M059J (cell line): ENCODE data around the gene CFAP161. TPM values are rescaled to one million over a fixed set of nuclear protein-coding genes. Genes with fewer than 3 reads are reported as not detected.

Experiments
- DNase-seq: peaks from one replicate; pipeline ENCODE4 v3.0.0-alpha.2; 2012; ENCODE audit warnings: low read depth
- total RNA-seq: library from RNA; depleted of rRNA; stranded (reverse); fragments of >200 nt; shearing (Covaris generic); gene quantifications from 2 replicates; pipeline ENCODE4 v1.2.3, GENCODE V29; 2014; rRNA removed

The CFAP161 gene
- total RNA-seq, result not detected in 2 replicates

DNA sequence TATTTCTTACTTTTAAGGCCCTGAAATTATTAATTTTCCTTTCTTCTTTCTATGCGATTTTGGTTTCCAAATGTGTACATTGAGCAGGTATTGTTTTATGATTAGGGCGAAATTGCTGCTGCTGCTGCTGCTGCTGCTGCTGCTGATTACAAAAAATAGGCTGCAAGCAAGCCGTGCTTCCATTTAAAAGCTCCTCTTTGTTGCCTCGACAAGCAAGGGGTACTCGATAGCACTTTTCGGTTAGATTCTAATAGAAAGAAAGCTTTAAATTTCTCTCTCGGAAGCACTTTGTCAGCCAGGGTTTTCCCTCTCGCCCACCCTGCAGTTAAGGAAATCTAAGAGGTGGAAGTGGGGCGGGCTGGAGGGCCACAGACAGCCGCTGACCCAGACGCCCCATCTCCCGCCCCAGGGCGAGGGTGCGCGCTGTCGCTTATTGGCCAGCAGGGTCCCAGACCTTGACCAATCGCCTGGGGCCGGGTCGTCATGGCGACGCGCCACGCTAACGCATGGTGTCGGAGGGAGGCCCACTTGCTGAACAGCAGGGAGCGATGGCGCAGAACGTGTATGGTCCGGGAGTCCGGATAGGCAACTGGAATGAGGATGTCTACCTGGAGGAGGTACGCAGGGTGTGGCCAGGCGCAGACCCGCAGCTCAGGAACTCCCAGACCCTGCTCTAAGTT lies at the start of gene CFAP161:
Gene CFAP161 (plus strand): TSS at position 489 of the 680 bp plus-strand sequence. CDS start 60 bp downstream, at position 549.
- peak; percentile 54 for DNase-seq

- no peak for DNase-seq
Observed at GRCh38 chr15:81084716-81085115, 49.4 kb upstream of the CFAP161 start.

- no peak for DNase-seq
Observed at GRCh38 chr15:81085213-81085612, 48.9 kb upstream of the CFAP161 start.

DNA sequence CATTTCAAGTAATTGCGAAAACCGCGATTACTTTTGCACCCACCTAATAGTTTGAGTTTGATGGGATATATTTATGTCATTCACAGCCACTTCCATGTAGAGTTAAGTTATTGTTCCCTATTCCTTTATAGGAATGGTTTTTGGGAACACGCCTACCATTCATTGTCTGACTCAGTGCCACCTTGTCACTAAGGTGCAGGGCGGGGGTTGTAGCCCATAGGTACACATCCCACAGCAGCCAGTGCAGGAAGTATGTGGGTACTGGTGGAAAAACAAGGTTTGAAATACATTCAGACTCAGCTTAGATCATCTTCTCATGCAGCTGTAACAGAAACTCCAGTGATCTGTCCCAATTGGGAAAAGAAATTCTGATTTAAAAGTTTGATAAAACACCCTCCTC lies 48.2 kb upstream of the CFAP161 start:
- no peak for DNase-seq

DNA sequence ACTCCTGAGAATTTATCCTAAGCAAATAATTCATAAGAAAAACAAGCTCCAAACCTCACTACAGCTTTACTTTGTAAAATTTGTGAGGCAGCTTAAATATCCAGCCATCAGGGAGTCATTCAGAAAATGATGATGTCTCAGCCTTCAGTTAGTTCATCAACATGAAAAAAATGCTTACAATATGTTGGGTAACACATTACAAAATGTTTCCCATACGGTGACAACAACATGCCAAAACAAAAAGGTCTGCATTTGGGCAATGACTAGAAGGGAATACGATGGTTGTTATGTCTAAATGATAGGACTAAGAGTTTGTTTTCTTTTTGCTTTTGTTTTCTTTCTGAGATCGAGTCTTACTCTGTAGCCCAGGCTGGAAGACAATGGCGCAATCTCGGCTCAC lies 47.0 kb upstream of the CFAP161 start:
- no peak for DNase-seq

DNA sequence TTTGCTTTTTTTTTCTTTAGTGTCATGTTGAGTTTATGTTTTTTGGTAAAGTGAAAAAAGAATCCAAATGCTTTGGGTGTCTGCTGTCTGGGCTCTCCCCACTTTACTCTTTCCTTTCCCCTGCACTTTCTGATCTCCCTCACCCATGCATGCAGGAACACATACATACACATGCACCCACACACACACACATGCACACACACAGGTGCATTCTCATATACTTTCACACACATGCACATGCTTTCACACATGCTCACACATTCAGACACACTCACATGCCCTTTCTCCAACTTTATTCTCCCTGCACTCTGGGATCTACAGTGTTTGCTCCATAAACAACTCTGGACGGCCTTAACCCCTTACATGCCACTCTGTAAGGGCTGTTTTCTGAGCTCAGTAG lies 46.4 kb upstream of the CFAP161 start:
- DNase-seq, result no peak

DNA sequence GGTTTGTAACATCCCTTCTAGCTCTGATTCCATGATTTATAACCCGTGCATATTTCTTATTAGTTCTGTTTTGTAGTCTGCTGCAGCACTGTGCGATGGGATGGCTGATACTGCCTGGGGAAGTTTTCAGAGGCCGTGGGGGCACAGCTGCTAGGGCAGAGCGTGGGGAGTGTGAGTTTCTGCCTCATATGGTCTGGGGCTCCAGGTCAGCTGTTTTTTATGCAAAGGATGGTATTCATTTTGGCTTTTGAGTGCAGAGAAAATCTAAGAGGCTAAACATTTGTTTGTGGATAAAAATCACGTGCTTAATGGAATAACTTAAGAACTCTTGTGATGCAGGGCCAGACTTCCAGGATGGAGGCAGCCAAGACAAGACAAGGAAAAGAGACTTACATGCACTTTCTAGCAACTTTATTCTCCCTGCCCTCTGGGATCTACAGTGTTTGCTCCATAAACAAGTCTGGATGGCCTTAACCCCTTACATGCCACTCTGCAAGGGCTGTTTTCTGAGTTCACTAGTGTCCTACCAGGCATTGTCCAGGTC lies 45.5 kb upstream of the CFAP161 start:
- no peak for DNase-seq

- DNase-seq, result peak; percentile 92
Observed at GRCh38 chr15:81091889-81092558, 42.0 kb upstream of the CFAP161 start.

DNA sequence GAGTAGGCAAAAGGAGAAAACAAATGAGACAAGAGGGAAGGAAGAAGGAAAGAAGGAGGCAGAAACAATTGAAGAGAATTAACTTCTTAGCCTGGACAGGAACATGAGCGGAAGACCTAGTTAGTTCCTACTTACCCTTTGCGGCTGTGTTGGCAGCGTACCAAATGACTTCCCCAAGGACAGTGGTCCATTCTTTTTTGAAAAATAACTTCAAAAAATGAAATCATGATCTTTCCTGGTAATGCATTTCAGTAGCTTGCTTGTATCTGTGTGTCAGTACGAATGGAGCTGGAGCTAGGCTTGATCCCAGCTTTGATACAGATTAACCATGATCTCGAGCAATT lies 41.5 kb upstream of the CFAP161 start:
- no peak for DNase-seq

DNA sequence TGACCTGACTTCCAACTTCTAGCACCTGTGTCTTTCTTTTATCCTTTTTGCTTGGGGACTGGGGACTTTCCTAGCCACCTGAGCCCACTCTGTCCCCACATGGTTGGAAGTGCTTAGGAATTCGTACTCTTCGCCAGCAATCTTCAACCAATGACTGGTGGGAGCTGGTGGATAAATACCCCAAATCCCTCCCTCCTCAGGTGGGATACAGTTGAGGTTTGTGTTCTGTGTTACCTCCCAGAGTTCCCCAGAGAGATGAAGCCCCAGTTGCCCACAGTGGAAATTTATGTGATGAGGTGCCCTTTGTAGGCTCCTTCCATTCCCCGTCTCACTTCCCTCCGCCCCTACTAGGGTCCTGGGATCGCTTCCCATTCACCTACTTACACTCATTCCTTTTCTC lies 40.1 kb upstream of the CFAP161 start:
- no peak for DNase-seq

- no peak for DNase-seq
Observed at GRCh38 chr15:81095690-81096365, 38.2 kb upstream of the CFAP161 start.

DNA sequence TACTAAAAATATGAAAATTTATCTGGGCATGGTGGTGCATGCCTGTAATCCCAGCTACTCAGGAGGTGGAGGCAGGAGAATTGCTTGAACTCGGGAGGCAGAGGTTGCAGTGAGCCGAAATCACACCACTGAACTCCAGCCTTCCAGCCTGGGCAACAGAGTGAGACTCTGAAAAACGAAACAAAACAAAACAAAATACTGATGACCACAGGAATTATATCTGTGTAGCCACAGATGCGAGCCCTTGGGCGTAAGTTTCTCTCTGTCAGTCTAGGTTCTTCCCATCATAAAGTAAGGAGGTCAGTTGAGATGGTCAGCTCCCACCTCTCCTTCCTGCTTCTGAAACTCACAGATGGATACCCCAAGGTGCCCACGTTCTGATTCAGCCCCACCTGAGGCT lies 37.7 kb upstream of the CFAP161 start:
- DNase-seq, result no peak

GRCh38 chr15:81097116-81097889 lies 36.8 kb upstream of the CFAP161 start:
- DNase-seq, result no peak

GRCh38 chr15:81097890-81098280 lies 36.2 kb upstream of the CFAP161 start:
- DNase-seq, result peak; percentile 41

GRCh38 chr15:81098349-81098748 lies 35.7 kb upstream of the CFAP161 start:
- DNase-seq, result no peak

- no peak for DNase-seq
Observed at GRCh38 chr15:81098861-81099651, 35.0 kb upstream of the CFAP161 start.

DNA sequence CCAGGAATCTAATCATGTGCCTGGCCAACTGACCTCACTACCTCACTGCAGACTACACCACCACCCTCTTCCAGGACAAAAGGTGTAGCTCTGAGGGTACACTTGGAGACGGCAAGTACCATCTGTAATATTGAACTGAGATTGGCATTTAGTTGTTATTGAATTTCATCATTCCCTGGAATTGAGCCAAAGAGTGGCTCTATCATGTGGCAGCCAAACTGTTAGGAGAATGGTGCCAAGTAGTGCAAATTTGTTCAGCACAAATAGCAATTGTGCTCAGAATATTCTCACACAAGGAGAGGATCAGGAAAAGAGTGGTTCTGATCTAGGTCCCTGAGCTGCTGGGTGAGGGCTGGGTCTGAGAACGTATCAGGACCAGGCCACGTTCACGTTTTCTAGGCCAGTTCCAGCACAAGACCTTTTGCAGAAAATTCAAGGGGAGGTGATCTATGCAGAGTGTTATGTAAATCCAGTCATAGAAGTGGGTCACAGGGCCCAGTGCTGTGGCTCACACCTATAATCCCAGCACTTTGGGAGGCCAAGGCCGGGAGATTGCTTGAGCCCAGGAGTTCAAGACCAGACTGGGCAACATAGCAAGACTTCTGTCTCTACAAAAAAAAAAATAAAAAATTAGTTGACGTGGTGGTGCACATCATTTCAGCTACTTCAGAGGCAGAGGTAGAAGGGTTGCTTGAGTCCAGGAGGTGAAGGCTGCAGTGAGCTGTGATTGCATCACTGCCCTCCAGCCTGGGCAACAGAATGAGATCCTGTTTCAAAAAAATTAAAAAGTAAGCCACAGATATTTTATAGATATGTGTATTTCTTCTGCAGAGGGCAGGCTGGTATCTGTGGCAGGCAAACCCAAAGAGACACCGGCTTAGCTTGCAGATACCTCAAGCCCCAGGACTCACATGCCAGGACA lies 31.9 kb upstream of the CFAP161 start:
- DNase-seq, result no peak

DNA sequence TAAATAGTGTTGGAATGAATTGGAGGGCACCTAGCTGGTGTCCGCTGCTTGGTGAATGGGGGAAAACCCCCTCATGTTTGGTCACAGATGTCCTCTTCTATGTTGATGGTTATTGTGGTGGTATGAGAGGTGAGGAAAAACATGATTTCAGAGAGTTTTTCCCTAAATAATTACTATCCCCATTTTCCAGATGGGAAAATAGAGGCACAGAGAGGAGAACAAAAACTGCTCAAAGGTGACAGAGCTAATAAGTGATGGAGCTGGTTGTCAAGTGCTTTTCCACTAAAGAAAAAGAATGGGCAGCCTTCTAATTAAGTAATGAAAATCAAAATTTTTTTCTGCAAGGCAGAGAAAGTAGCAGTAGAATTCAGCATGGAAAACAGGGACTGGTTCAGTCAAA lies 30.2 kb upstream of the CFAP161 start:
- no peak for DNase-seq

DNA sequence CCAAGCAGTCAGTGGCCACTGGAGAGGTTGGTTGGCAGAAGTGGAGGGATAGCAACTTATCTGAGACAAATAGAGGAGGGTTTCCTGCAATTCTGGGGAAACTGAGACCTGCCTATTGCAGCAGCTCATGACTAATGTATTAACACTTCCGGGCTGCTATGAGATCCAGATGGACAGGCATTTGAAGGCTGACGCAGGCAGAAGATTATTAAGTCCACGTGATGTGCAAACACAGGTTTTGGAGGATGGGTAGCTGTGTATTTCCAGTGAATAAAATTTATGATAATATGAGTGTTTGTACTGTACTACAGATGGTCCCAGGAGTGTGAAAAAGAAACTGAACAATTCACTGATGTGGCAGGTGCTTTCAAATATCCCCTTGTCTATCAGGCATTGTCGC lies 28.5 kb upstream of the CFAP161 start:
- DNase-seq, result peak; percentile 5

- peak; percentile 76 for DNase-seq
Observed at GRCh38 chr15:81106560-81106959, 27.5 kb upstream of the CFAP161 start.
